PC-3 (cell line): ENCODE results near the gene PIGS.

Source experiments
- EZH2 ChIP-seq: fragments of 300-600 bp; sonication (generic); IDR thresholded peaks from one replicate; pipeline ENCODE4 v1.6.1; 2017; ENCODE audit warnings: antibody characterized with exemption, mild to moderate bottlenecking, low read length; ENCODE audit not compliant: unreplicated experiment
- TF ChIP-seq, protein P1 (sequence below): fragments of 300-600 bp; sonication (generic); conservative IDR thresholded peaks from 2 replicates; pipeline ENCODE4 v1.5.1; 2017; ENCODE audit warnings: antibody characterized with exemption, low read depth, mild to moderate bottlenecking, low read length

- TF ChIP-seq, protein P1, sequence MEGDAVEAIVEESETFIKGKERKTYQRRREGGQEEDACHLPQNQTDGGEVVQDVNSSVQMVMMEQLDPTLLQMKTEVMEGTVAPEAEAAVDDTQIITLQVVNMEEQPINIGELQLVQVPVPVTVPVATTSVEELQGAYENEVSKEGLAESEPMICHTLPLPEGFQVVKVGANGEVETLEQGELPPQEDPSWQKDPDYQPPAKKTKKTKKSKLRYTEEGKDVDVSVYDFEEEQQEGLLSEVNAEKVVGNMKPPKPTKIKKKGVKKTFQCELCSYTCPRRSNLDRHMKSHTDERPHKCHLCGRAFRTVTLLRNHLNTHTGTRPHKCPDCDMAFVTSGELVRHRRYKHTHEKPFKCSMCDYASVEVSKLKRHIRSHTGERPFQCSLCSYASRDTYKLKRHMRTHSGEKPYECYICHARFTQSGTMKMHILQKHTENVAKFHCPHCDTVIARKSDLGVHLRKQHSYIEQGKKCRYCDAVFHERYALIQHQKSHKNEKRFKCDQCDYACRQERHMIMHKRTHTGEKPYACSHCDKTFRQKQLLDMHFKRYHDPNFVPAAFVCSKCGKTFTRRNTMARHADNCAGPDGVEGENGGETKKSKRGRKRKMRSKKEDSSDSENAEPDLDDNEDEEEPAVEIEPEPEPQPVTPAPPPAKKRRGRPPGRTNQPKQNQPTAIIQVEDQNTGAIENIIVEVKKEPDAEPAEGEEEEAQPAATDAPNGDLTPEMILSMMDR: no peak
- TF ChIP-seq EZH2: no peak
These were observed 16.8 kb downstream of the PIGS start for GRCh38 chr17:28554565-28554964.
